Stimulated activated CD8-positive, alpha-beta memory T cell treated with anti-CD3 and anti-CD28 coated beads, Interleukin-15, amount 100 ng/mL, for 24 hours (primary cell): ENCODE measurements around the gene TOX2.

ENCODE experiments used
- DNase-seq: peaks from one replicate; pipeline ENCODE4 v3.0.0-alpha.2; 2020; ENCODE audit warnings: low read depth

Gene TOX2

GRCh38 chr20:43915211-43916072 lies 790 bp downstream of the TOX2 start:
- DNase-seq = peak; percentile 12

GRCh38 chr20:43916073-43916880 lies 1.6 kb downstream of the TOX2 start:
- DNase-seq = no peak

GRCh38 chr20:43916881-43917371 lies 2.3 kb downstream of the TOX2 start:
- no peak for DNase-seq

- DNase-seq = no peak
Measured at GRCh38 chr20:43917380-43917779, 2.7 kb downstream of the TOX2 start.

GRCh38 chr20:43919686-43920403 lies 5.2 kb downstream of the TOX2 start:
- DNase-seq = no peak

GRCh38 chr20:43920797-43921196 lies 6.1 kb downstream of the TOX2 start:
- no peak for DNase-seq

- DNase-seq = no peak
Measured at GRCh38 chr20:43921227-43921780, 6.7 kb downstream of the TOX2 start.

GRCh38 chr20:43922614-43923013 lies 8.0 kb downstream of the TOX2 start:
- DNase-seq = no peak

GRCh38 chr20:43923322-43923721 lies 8.7 kb downstream of the TOX2 start:
- no peak for DNase-seq

- no peak for DNase-seq
Measured at GRCh38 chr20:43923917-43924316, 9.3 kb downstream of the TOX2 start.

- DNase-seq = no peak
Measured at GRCh38 chr20:43925215-43925614, 10.6 kb downstream of the TOX2 start.

- DNase-seq = no peak
Measured at GRCh38 chr20:43925801-43926200, 11.1 kb downstream of the TOX2 start.

GRCh38 chr20:43926287-43927050 lies 11.8 kb downstream of the TOX2 start:
- no peak for DNase-seq

- DNase-seq = no peak
Measured at GRCh38 chr20:43931976-43932375, 17.3 kb downstream of the TOX2 start.

- DNase-seq = no peak
Measured at GRCh38 chr20:43934833-43935232, 20.2 kb downstream of the TOX2 start.

GRCh38 chr20:43936104-43936770 lies 21.6 kb downstream of the TOX2 start:
- DNase-seq = no peak

- no peak for DNase-seq
Measured at GRCh38 chr20:43936805-43937204, 22.2 kb downstream of the TOX2 start.

GRCh38 chr20:43937591-43937990 lies 22.9 kb downstream of the TOX2 start:
- DNase-seq = no peak

- no peak for DNase-seq
Measured at GRCh38 chr20:43938017-43938655, 23.5 kb downstream of the TOX2 start.
